Activated gamma-delta T cell treated with anti-CD3 and anti-CD28 coated beads, Interleukin-2, amount 50 U/mL, for 16 hours (primary cell): ENCODE results near the gene KCNC1.

Experiments used
- DNase-seq: peaks from one replicate; pipeline ENCODE4 v3.0.0-alpha.2; 2020; ENCODE audit warnings: low read depth

Gene KCNC1

GRCh38 chr11:17734418-17734911, at the start of gene KCNC1:
KCNC1 (plus strand) TSS chr11:17734781; CDS start chr11:17736003, 1,222 bp downstream.
- DNase-seq = no peak

- DNase-seq = no peak
Observed at GRCh38 chr11:17686231-17686980, 48.2 kb upstream of the KCNC1 start.

- DNase-seq = no peak
Observed at GRCh38 chr11:17687946-17688670, 46.5 kb upstream of the KCNC1 start.

- no peak for DNase-seq
Observed at GRCh38 chr11:17691550-17691949, 43.0 kb upstream of the KCNC1 start.

GRCh38 chr11:17691976-17692375, 42.6 kb upstream of the KCNC1 start:
- DNase-seq = no peak

- no peak for DNase-seq
Observed at GRCh38 chr11:17692931-17693330, 41.6 kb upstream of the KCNC1 start.

GRCh38 chr11:17693531-17693930, 41.0 kb upstream of the KCNC1 start:
- no peak for DNase-seq

- DNase-seq = no peak
Observed at GRCh38 chr11:17694494-17695110, 40.0 kb upstream of the KCNC1 start.

- no peak for DNase-seq
Observed at GRCh38 chr11:17695454-17696441, 38.8 kb upstream of the KCNC1 start.

GRCh38 chr11:17696741-17697140, 37.8 kb upstream of the KCNC1 start:
- no peak for DNase-seq

GRCh38 chr11:17697175-17697949, 37.2 kb upstream of the KCNC1 start:
- no peak for DNase-seq

GRCh38 chr11:17699147-17700114, 35.1 kb upstream of the KCNC1 start:
- DNase-seq = no peak

GRCh38 chr11:17700991-17701390, 33.6 kb upstream of the KCNC1 start:
- DNase-seq = no peak

- no peak for DNase-seq
Observed at GRCh38 chr11:17702876-17703275, 31.7 kb upstream of the KCNC1 start.

- no peak for DNase-seq
Observed at GRCh38 chr11:17703951-17704350, 30.6 kb upstream of the KCNC1 start.

- DNase-seq = no peak
Observed at GRCh38 chr11:17707830-17708229, 26.8 kb upstream of the KCNC1 start.

- DNase-seq = no peak
Observed at GRCh38 chr11:17711836-17712235, 22.7 kb upstream of the KCNC1 start.

- DNase-seq = no peak
Observed at GRCh38 chr11:17713851-17714250, 20.7 kb upstream of the KCNC1 start.

GRCh38 chr11:17714356-17714854, 20.2 kb upstream of the KCNC1 start:
- DNase-seq = no peak
